PC-3 (cell line): ENCODE results near the gene ARFIP1. TPM values are rescaled to one million over a fixed set of nuclear protein-coding genes. Genes with fewer than 3 reads are reported as not detected.
A peak's percentile ranks its signal among the peaks of the same experiment; 100 is the strongest.

Experiments
- ATAC-seq: fragments of 200-7000 bp; cut with Tn5 transposase; 2 replicates; pipeline ENCODE4 v1.9.1; 2020; ENCODE audit warnings: mild to moderate bottlenecking, moderate library complexity
- BruUV-seq: library from RNA; stranded (reverse); fragments of 400-500 nt; replicated peaks from 2 replicates; lab custom pipeline; 2021; lab: Mats Ljungman, UMichigan
- CTCF ChIA-PET: fragments of 300-600 bp; sonication (Branson Sonifier 250); formaldehyde crosslinking; loops from one replicate; lab custom pipeline; 2022; ENCODE audit warnings: antibody characterized with exemption; lab: Charles Lee
- POLR2A ChIA-PET: fragments of 300-600 bp; sonication (Branson Sonifier 250); formaldehyde crosslinking; loops from one replicate; lab custom pipeline; 2022; ENCODE audit warnings: antibody characterized with exemption; ENCODE audit not compliant: unreplicated experiment; lab: Charles Lee
- DNase-seq: peaks from one replicate; pipeline ENCODE4 v3.0.0-alpha.2; 2015
- H2AFZ ChIP-seq: fragments of 300-600 bp; sonication (generic); 2 replicates; pipeline ENCODE4 v1.6.0; 2016; ENCODE audit warnings: antibody characterized with exemption, low read length
- H3F3A ChIP-seq: fragments of 300-600 bp; sonication (generic); one replicate; pipeline ENCODE4 v1.6.0; 2017; ENCODE audit warnings: antibody characterized with exemption, low read length, control low read depth, mild to moderate bottlenecking; ENCODE audit not compliant: unreplicated experiment
- H3K27ac ChIP-seq: fragments of 300-600 bp; sonication (generic); 2 replicates; pipeline ENCODE4 v1.5.1; 2016; ENCODE audit warnings: mild to moderate bottlenecking, low read length
- H3K27me3 ChIP-seq: fragments of 300-600 bp; sonication (generic); 2 replicates; pipeline ENCODE4 v1.6.1; 2016; ENCODE audit warnings: low read length, mixed read lengths
- H3K36me3 ChIP-seq: fragments of 300-600 bp; sonication (generic); 2 replicates; pipeline ENCODE4 v1.6.1; 2016; ENCODE audit warnings: low read depth, mixed run types, low read length, mixed read lengths
- H3K4me1 ChIP-seq: fragments of 300-600 bp; sonication (generic); 2 replicates; pipeline ENCODE4 v1.5.1; 2016; ENCODE audit warnings: low read length; ENCODE audit not compliant: insufficient read depth
- H3K4me2 ChIP-seq: fragments of 300-600 bp; sonication (generic); 2 replicates; pipeline ENCODE4 v1.6.0; 2016; ENCODE audit warnings: low read length
- H3K4me3 ChIP-seq: fragments of 300-600 bp; sonication (generic); 2 replicates; pipeline ENCODE4 v1.5.1; 2016; ENCODE audit warnings: mild to moderate bottlenecking, low read length, mixed read lengths
- H3K79me2 ChIP-seq: fragments of 300-600 bp; sonication (generic); 2 replicates; pipeline ENCODE4 v1.6.1; 2017; ENCODE audit warnings: low read length, mixed read lengths
- H3K9ac ChIP-seq: fragments of 300-600 bp; sonication (generic); 2 replicates; pipeline ENCODE4 v1.6.0; 2016; ENCODE audit warnings: mild to moderate bottlenecking, low read length
- H3K9me2 ChIP-seq: fragments of 300-600 bp; sonication (generic); replicated peaks from 2 replicates; pipeline ENCODE4 v1.6.1; 2016; ENCODE audit warnings: mixed run types, low read length, mixed read lengths
- H3K9me3 ChIP-seq: fragments of 300-600 bp; sonication (generic); 2 replicates; pipeline ENCODE4 v1.6.1; 2016; ENCODE audit warnings: low read length, mixed read lengths
- H4K20me1 ChIP-seq: fragments of 300-600 bp; sonication (generic); 2 replicates; pipeline ENCODE4 v1.6.1; 2016; ENCODE audit warnings: low read length, mixed read lengths
- CTCF ChIP-seq: fragments of 300-600 bp; sonication (generic); conservative IDR thresholded peaks from 2 replicates; pipeline ENCODE4 v1.5.1; 2017; ENCODE audit warnings: antibody characterized with exemption, low read depth, mild to moderate bottlenecking, low read length
- EZH2 ChIP-seq: fragments of 300-600 bp; sonication (generic); IDR thresholded peaks from one replicate; pipeline ENCODE4 v1.6.1; 2017; ENCODE audit warnings: antibody characterized with exemption, mild to moderate bottlenecking, low read length; ENCODE audit not compliant: unreplicated experiment
- EZH2phosphoT487 ChIP-seq: fragments of 300-600 bp; sonication (generic); IDR thresholded peaks from 2 replicates; pipeline ENCODE4 v1.6.1; 2018; ENCODE audit warnings: mild to moderate bottlenecking, antibody characterized with exemption, low read length, borderline replicate concordance
- intact Hi-C: fragments of 100-400 bp; cut with micrococcal nuclease; formaldehyde crosslinking; loops from 2 replicates; pipeline ENCODE4 v1.9.0; 2023
- total RNA-seq: library from RNA; depleted of rRNA; stranded (reverse); fragments of >200 nt; gene quantifications from 2 replicates; pipeline ENCODE4 v1.2.3, GENCODE V29; 2014

Gene ARFIP1
- total RNA-seq, 1 experiment from 2014 or later: 23.5 TPM

GRCh38 chr4:152937336-152938236 is 157.8 kb downstream of the ARFIP1 start:
- BruUV-seq: no TSS peak
- Histone ChIP-seq H3K9me3 (no peaks in the 10 kb centered on the region), H3K4me2 (peak overlapping the region; percentile 98), H3F3A (no peaks in the 10 kb centered on the region), H4K20me1 (no peaks in the 10 kb centered on the region), H3K79me2 (no peaks in the 10 kb centered on the region), H3K36me3 (no peaks in the 10 kb centered on the region), H3K27me3 (no peaks in the 10 kb centered on the region), H3K4me3 (peak overlapping the region; percentile 85), H3K27ac (no peak overlapping the region), H3K4me1 (peaks cover 9% of the 10 kb centered on the region), H3K9ac (no peak overlapping the region; the same call in 1 of the 2 replicates), H3K9me2 (no peaks in the 10 kb centered on the region), H2AFZ (peak overlapping the region; percentile 87)
- intact Hi-C loops: loop anchor here (5.0 kb wide), 2 partner anchors 35 to 90 kb away; no protein-coding TSS in a partner anchor
- DNase-seq (no peak), ATAC-seq (no peak)
- ChIA-PET POLR2A (no interaction called here), CTCF (interaction anchor here (0.9 kb wide), 1 partner anchor 146 kb away, joined by 3 read pairs; no protein-coding TSS in a partner anchor)
- TF ChIP-seq EZH2 (no peak), CTCF (no peak), EZH2phosphoT487 (no peak)

GRCh38 chr4:152938237-152938947 is 158.6 kb downstream of the ARFIP1 start:
- Histone ChIP-seq H3F3A (no peaks in the 10 kb centered on the region), H3K27me3 (no peaks in the 10 kb centered on the region), H3K4me1 (peaks cover 9% of the 10 kb centered on the region), H2AFZ (peak overlapping the region; percentile 87), H3K4me3 (peak overlapping the region; percentile 85), H3K4me2 (peak overlapping the region; percentile 98), H4K20me1 (no peaks in the 10 kb centered on the region), H3K9me3 (no peaks in the 10 kb centered on the region), H3K9me2 (no peaks in the 10 kb centered on the region), H3K36me3 (no peaks in the 10 kb centered on the region), H3K27ac (no peak overlapping the region), H3K79me2 (no peaks in the 10 kb centered on the region), H3K9ac (no peak overlapping the region)
- no TSS peak for BruUV-seq
- POLR2A ChIA-PET: no interaction called here
- intact Hi-C loops: loop anchor here (5.0 kb wide), 2 partner anchors 36 to 91 kb away; no protein-coding TSS in a partner anchor
- DNase-seq (no peak), ATAC-seq (no peak)
- TF ChIP-seq EZH2phosphoT487 (no peak), EZH2 (no peak), CTCF (no peak)
- CTCF ChIA-PET: no interaction called here
